ENCODE data around the gene RAD51D. TPM values are rescaled to one million over a fixed set of nuclear protein-coding genes. Genes with fewer than 3 reads are reported as not detected.

RAD51D gene
- polyA plus RNA-seq, 1 donor from 2014 or later, result 19.0 TPM

DNA sequence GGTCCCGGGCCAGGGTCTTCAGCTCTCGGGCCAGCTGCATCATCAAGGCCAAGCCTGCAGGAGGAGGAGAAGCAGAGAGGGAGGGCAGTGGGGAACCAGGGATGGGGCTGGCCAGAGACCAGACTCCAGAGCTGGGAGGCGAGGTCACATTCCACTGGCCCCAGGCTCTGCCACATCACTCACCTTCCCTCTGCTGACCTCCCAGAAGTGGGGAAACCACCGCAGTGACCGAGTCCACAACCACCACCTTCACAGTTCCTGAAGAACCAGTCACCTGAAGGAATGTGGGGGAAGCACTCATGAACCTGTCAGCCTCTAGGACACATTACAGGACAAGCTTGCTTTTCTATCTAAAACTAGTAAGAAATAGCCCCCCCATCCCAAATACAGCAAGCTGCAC, 16.4 kb downstream of the RAD51D start:
- Histone ChIP-seq H3K4me2 (ENCODE audit: low read length) (no peak overlapping the region), H3K9ac (ENCODE audit: low read length) (no peak overlapping the region), H2AFZ (ENCODE audit: low read depth, low read length) (no peak overlapping the region), H4K20me1 (ENCODE audit: insufficient read depth) (no peaks in the 10 kb centered on the region), H3K9me2 (ENCODE audit: insufficient read depth, low read length) (no peaks in the 10 kb centered on the region), H3K9me3 (ENCODE audit: low read length) (no peaks in the 10 kb centered on the region), H3K4me3 (ENCODE audit: low read length) (no peak overlapping the region), H3F3A (ENCODE audit: insufficient read depth, low read length, poor library complexity, severe bottlenecking) (no peaks in the 10 kb centered on the region), H3K79me2 (replicated peaks; ENCODE audit: insufficient read depth, low read length) (no peaks in the 10 kb centered on the region), H3K27me3 (ENCODE audit: insufficient read depth, low read depth, low read length) (no peaks in the 10 kb centered on the region), H3K27ac (ENCODE audit: low read length) (no peak overlapping the region), H3K36me3 (ENCODE audit: insufficient read depth, low read length) (peaks cover 5% of the 10 kb centered on the region)
- TF ChIP-seq EP300 (conservative IDR thresholded peaks at IDR 0.05; ENCODE audit: poor library complexity, severe bottlenecking) (no peak), EZH2 (IDR thresholded peaks at IDR 0.05; ENCODE audit: borderline replicate concordance, insufficient read depth, low read length, poor library complexity, severe bottlenecking) (no peak), SMC3 (conservative IDR thresholded peaks at IDR 0.05; ENCODE audit: poor library complexity) (no peak), TAF1 (IDR thresholded peaks at IDR 0.05; ENCODE audit: low read depth) (no peak), RAD21 (conservative IDR thresholded peaks at IDR 0.05) (no peak), POLR2AphosphoS5 (IDR thresholded peaks at IDR 0.05) (no peak), MXI1 (conservative IDR thresholded peaks at IDR 0.05; ENCODE audit: poor library complexity, severe bottlenecking) (no peak)
- TF ChIP-seq, protein P1, sequence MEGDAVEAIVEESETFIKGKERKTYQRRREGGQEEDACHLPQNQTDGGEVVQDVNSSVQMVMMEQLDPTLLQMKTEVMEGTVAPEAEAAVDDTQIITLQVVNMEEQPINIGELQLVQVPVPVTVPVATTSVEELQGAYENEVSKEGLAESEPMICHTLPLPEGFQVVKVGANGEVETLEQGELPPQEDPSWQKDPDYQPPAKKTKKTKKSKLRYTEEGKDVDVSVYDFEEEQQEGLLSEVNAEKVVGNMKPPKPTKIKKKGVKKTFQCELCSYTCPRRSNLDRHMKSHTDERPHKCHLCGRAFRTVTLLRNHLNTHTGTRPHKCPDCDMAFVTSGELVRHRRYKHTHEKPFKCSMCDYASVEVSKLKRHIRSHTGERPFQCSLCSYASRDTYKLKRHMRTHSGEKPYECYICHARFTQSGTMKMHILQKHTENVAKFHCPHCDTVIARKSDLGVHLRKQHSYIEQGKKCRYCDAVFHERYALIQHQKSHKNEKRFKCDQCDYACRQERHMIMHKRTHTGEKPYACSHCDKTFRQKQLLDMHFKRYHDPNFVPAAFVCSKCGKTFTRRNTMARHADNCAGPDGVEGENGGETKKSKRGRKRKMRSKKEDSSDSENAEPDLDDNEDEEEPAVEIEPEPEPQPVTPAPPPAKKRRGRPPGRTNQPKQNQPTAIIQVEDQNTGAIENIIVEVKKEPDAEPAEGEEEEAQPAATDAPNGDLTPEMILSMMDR (IDR thresholded peaks at IDR 0.05; ENCODE audit: poor library complexity, severe bottlenecking), result no peak
- TF ChIP-seq, protein P2, sequence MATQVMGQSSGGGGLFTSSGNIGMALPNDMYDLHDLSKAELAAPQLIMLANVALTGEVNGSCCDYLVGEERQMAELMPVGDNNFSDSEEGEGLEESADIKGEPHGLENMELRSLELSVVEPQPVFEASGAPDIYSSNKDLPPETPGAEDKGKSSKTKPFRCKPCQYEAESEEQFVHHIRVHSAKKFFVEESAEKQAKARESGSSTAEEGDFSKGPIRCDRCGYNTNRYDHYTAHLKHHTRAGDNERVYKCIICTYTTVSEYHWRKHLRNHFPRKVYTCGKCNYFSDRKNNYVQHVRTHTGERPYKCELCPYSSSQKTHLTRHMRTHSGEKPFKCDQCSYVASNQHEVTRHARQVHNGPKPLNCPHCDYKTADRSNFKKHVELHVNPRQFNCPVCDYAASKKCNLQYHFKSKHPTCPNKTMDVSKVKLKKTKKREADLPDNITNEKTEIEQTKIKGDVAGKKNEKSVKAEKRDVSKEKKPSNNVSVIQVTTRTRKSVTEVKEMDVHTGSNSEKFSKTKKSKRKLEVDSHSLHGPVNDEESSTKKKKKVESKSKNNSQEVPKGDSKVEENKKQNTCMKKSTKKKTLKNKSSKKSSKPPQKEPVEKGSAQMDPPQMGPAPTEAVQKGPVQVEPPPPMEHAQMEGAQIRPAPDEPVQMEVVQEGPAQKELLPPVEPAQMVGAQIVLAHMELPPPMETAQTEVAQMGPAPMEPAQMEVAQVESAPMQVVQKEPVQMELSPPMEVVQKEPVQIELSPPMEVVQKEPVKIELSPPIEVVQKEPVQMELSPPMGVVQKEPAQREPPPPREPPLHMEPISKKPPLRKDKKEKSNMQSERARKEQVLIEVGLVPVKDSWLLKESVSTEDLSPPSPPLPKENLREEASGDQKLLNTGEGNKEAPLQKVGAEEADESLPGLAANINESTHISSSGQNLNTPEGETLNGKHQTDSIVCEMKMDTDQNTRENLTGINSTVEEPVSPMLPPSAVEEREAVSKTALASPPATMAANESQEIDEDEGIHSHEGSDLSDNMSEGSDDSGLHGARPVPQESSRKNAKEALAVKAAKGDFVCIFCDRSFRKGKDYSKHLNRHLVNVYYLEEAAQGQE (IDR thresholded peaks at IDR 0.05; ENCODE audit: borderline replicate concordance), result no peak

DNA sequence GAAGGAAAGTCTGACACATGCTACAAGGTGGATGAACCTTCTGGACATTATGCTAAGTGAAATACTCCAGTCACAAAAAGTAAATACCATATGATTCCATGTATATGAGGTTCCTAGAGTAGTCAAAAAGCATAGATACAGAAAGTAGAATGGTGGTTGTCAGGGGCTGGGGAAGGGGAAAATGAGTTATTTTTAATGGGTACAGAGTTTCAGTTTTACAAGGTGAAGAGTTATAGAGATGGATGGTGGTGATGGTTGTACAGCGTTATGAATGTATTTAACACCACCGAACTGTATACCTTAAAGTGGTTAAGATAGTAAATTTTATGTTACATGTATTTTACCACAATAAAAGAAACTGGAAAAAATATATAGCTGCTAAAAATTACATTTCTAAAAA, 17.9 kb downstream of the RAD51D start:
- H3K36me3 ChIP-seq (ENCODE audit: insufficient read depth, low read length), result peaks cover 5% of the 10 kb centered on the region

More for the DNA sequence above, 17.9 kb downstream of the RAD51D start:
- no peak for TF ChIP-seq RAD21 (conservative IDR thresholded peaks at IDR 0.05)
- TF ChIP-seq, protein P1 (IDR thresholded peaks at IDR 0.05; ENCODE audit: poor library complexity, severe bottlenecking), result no peak
- TF ChIP-seq, protein P2 (IDR thresholded peaks at IDR 0.05; ENCODE audit: borderline replicate concordance), result no peak
- Histone ChIP-seq H3K4me3 (ENCODE audit: low read length) (no peak overlapping the region), H2AFZ (ENCODE audit: low read depth, low read length) (no peak overlapping the region), H3F3A (ENCODE audit: insufficient read depth, low read length, poor library complexity, severe bottlenecking) (no peaks in the 10 kb centered on the region), H3K9me2 (ENCODE audit: insufficient read depth, low read length) (no peaks in the 10 kb centered on the region), H3K4me2 (ENCODE audit: low read length) (no peak overlapping the region), H3K9ac (ENCODE audit: low read length) (no peak overlapping the region), H3K79me2 (replicated peaks; ENCODE audit: insufficient read depth, low read length) (no peaks in the 10 kb centered on the region), H3K27ac (ENCODE audit: low read length) (no peak overlapping the region), H3K27me3 (ENCODE audit: insufficient read depth, low read depth, low read length) (no peaks in the 10 kb centered on the region), H4K20me1 (ENCODE audit: insufficient read depth) (no peaks in the 10 kb centered on the region), H3K9me3 (ENCODE audit: low read length) (no peaks in the 10 kb centered on the region)

All from neural cell (in vitro differentiated cells).